ENCODE data around the gene HDLBP. TPM values are rescaled to one million over a fixed set of nuclear protein-coding genes. Genes with fewer than 3 reads are reported as not detected.
A peak's percentile ranks its signal among the peaks of the same experiment; 100 is the strongest.

HDLBP gene
- total and polyA plus RNA-seq, 2 experiments from 2014 or later: 389 to 437 TPM

GRCh38 chr2:241189093-241189855 lies 126.2 kb downstream of the HDLBP start:
- H2AFZ ChIP-seq: no peak overlapping the region
- peak; percentile 2 for DNase-seq (ENCODE audit: low spot score)
- no peaks in the 10 kb centered on the region for H3K9me2 ChIP-seq (replicated peaks; ENCODE audit: insufficient read depth)
- no peaks in the 10 kb centered on the region for H3K9me3 ChIP-seq (ENCODE audit: low read depth)
- no peak overlapping the region for H3K4me2 ChIP-seq
- no peak overlapping the region for H3K27ac ChIP-seq
- 94% methylated on average over 28 of the region's 32 CpGs for WGBS (ENCODE audit: low lambda C conversion rate, missing lambda C conversion rate)
- no peaks in the 10 kb centered on the region for H3K36me3 ChIP-seq (replicated peaks; ENCODE audit: insufficient read depth, low read depth)
- no peaks in the 10 kb centered on the region for H3K27me3 ChIP-seq
- H4K20me1 ChIP-seq (ENCODE audit: insufficient read depth, poor library complexity, severe bottlenecking): no peaks in the 10 kb centered on the region
- H3K79me2 ChIP-seq: no peaks in the 10 kb centered on the region
- no peak for TF ChIP-seq EZH2phosphoT487 (IDR thresholded peaks at IDR 0.05; ENCODE audit: low read depth, severe bottlenecking, unreplicated experiment)
- no peak for TF ChIP-seq EZH2 (IDR thresholded peaks at IDR 0.05; ENCODE audit: borderline replicate concordance)
- TF ChIP-seq CTCF (IDR thresholded peaks at IDR 0.05; ENCODE audit: poor library complexity): no peak
- no peak overlapping the region for H3K4me3 ChIP-seq
- peaks cover 4% of the 10 kb centered on the region for H3K4me1 ChIP-seq (ENCODE audit: insufficient read depth)

DNA sequence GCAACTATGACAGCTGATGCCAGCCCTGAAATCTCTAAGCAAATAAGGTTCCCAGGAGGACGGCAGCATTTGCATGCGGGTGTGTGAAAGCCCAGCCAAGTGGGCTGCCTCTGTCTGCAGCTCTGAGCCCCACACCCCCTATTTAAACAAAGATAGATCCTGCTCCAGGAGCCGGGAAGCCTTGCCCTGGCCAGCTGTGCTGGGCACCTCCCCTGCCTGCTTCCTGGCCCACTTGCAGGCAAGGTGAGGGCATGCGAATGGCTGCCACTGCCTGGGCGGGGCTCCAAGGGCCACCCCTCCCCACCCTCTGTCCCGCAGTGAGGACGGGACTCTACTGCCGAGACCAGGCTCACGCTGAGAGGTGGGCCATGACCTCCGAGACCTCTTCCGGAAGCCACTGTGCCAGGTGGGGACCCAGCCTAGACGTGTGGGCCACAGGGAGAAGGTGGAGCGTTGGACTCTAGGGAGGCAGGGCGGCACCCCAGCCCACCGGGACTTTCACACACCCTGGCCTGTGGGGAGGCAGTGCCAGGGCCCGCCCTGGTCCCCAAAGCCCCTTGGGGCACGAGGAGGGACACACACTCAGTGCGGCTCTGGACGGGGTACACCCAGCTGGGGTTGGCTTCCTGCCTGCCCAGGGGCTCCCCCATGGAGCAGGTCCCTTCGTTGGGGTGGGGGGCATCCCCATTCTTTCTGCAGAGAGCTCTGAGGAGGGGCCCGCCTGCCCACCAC lies 126.9 kb downstream of the HDLBP start, which contains the start of gene ANO7:
Gene ANO7 (plus strand): TSS at position 317 of the 732 bp plus-strand sequence. CDS start 1,387 bp downstream, outside the sequence.
- Histone ChIP-seq H3K4me1 (ENCODE audit: insufficient read depth) (peaks cover 4% of the 10 kb centered on the region), H3K27ac (no peak within 1 kb of the TSS), H3K9me2 (replicated peaks; ENCODE audit: insufficient read depth) (no peaks in the 10 kb centered on the region), H2AFZ (no peak within 1 kb of the TSS), H4K20me1 (ENCODE audit: insufficient read depth, poor library complexity, severe bottlenecking) (no peaks in the 10 kb centered on the region), H3K27me3 (no peaks in the 10 kb centered on the region), H3K4me2 (no peak within 1 kb of the TSS), H3K36me3 (replicated peaks; ENCODE audit: insufficient read depth, low read depth) (no peaks in the 10 kb centered on the region), H3K4me3 (no peak within 1 kb of the TSS), H3K79me2 (no peaks in the 10 kb centered on the region), H3K9me3 (ENCODE audit: low read depth) (no peaks in the 10 kb centered on the region)
- WGBS (ENCODE audit: low lambda C conversion rate, missing lambda C conversion rate): 71% methylated on average over 18 of the region's 21 CpGs
- peak; percentile 4 for DNase-seq (ENCODE audit: low spot score)
- no peak for TF ChIP-seq EZH2phosphoT487 (IDR thresholded peaks at IDR 0.05; ENCODE audit: low read depth, severe bottlenecking, unreplicated experiment)
- no peak for TF ChIP-seq CTCF (IDR thresholded peaks at IDR 0.05; ENCODE audit: poor library complexity)
- no peak for TF ChIP-seq EZH2 (IDR thresholded peaks at IDR 0.05; ENCODE audit: borderline replicate concordance)

DNA sequence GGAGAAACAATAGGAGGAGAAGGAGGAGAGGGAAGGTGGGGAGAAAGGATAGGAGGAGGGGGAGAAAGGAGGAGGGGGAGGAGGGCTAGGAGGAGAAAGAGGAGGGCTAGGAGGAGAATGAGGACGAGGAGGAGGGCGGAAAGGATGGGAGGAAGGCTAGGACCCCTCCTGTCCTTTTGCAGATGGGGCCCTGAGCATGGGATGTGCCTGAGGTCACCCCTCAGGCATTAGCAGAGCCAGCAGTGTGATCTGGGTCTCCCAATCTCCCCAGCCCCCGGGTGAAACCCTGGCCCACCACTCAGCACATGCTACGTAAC lies 127.6 kb downstream of the HDLBP start:
- Histone ChIP-seq H3K27me3 (no peaks in the 10 kb centered on the region), H3K9me3 (ENCODE audit: low read depth) (no peaks in the 10 kb centered on the region), H3K36me3 (replicated peaks; ENCODE audit: insufficient read depth, low read depth) (no peaks in the 10 kb centered on the region), H3K4me2 (no peak overlapping the region), H2AFZ (no peak overlapping the region), H3K27ac (no peak overlapping the region), H4K20me1 (ENCODE audit: insufficient read depth, poor library complexity, severe bottlenecking) (no peaks in the 10 kb centered on the region), H3K4me1 (ENCODE audit: insufficient read depth) (peaks cover 4% of the 10 kb centered on the region), H3K4me3 (no peak overlapping the region), H3K9me2 (replicated peaks; ENCODE audit: insufficient read depth) (no peaks in the 10 kb centered on the region), H3K79me2 (no peaks in the 10 kb centered on the region)
- no peak for DNase-seq (ENCODE audit: low spot score)
- 59% methylated on average over 2 of the region's 4 CpGs for WGBS (ENCODE audit: low lambda C conversion rate, missing lambda C conversion rate)
- TF ChIP-seq EZH2 (IDR thresholded peaks at IDR 0.05; ENCODE audit: borderline replicate concordance): no peak
- no peak for TF ChIP-seq CTCF (IDR thresholded peaks at IDR 0.05; ENCODE audit: poor library complexity)
